ENCODE results near the gene LPCAT1. TPM values are rescaled to one million over a fixed set of nuclear protein-coding genes. Genes with fewer than 3 reads are reported as not detected.

Gene LPCAT1
- total and polyA plus RNA-seq, 10 of the 15 experiments (the other 5 are each of a cell fraction or from before 2014, with no cell fraction given) = 2.3 to 109 (median 72.7) TPM

- TF ChIP-seq TBL1XR1 (IDR thresholded peaks at IDR 0.05; ENCODE audit: low read depth, low read length) (no peak), ZZZ3 (IDR thresholded peaks at IDR 0.05; ENCODE audit: control insufficient read depth, insufficient read length, low read depth) (no peak), IRF4 (IDR thresholded peaks at IDR 0.05; ENCODE audit: low read depth, low read length) (no peak), YBX1 (IDR thresholded peaks at IDR 0.05) (no peak), HSF1 (IDR thresholded peaks at IDR 0.05; ENCODE audit: low read depth, low read length) (no peak), CREB1 (IDR thresholded peaks at IDR 0.05; ENCODE audit: low read depth) (no peak)
- TF ChIP-seq, protein P1, sequence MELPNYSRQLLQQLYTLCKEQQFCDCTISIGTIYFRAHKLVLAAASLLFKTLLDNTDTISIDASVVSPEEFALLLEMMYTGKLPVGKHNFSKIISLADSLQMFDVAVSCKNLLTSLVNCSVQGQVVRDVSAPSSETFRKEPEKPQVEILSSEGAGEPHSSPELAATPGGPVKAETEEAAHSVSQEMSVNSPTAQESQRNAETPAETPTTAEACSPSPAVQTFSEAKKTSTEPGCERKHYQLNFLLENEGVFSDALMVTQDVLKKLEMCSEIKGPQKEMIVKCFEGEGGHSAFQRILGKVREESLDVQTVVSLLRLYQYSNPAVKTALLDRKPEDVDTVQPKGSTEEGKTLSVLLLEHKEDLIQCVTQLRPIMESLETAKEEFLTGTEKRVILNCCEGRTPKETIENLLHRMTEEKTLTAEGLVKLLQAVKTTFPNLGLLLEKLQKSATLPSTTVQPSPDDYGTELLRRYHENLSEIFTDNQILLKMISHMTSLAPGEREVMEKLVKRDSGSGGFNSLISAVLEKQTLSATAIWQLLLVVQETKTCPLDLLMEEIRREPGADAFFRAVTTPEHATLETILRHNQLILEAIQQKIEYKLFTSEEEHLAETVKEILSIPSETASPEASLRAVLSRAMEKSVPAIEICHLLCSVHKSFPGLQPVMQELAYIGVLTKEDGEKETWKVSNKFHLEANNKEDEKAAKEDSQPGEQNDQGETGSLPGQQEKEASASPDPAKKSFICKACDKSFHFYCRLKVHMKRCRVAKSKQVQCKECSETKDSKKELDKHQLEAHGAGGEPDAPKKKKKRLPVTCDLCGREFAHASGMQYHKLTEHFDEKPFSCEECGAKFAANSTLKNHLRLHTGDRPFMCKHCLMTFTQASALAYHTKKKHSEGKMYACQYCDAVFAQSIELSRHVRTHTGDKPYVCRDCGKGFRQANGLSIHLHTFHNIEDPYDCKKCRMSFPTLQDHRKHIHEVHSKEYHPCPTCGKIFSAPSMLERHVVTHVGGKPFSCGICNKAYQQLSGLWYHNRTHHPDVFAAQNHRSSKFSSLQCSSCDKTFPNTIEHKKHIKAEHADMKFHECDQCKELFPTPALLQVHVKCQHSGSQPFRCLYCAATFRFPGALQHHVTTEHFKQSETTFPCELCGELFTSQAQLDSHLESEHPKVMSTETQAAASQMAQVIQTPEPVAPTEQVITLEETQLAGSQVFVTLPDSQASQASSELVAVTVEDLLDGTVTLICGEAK (IDR thresholded peaks at IDR 0.05; ENCODE audit: borderline replicate concordance) = no peak
Measured at GRCh38 chr5:1470762-1471211, 53.0 kb downstream of the LPCAT1 start (continued).
